GM19351 (cell line): ENCODE results near the gene TCIRG1.
"Not testable (repeated sequence)": the region's sequence is repeated elsewhere in the genome, so short reads cannot be mapped to it uniquely, and the experiment has no call there.

Experiments
- ATAC-seq: cut with Tn5 transposase; IDR thresholded peaks from one replicate; pipeline ENCODE4 v1.9.1; 2021; ENCODE audit warnings: mild to moderate bottlenecking, moderate library complexity; ENCODE audit not compliant: unreplicated experiment

The TCIRG1 gene, protein sequence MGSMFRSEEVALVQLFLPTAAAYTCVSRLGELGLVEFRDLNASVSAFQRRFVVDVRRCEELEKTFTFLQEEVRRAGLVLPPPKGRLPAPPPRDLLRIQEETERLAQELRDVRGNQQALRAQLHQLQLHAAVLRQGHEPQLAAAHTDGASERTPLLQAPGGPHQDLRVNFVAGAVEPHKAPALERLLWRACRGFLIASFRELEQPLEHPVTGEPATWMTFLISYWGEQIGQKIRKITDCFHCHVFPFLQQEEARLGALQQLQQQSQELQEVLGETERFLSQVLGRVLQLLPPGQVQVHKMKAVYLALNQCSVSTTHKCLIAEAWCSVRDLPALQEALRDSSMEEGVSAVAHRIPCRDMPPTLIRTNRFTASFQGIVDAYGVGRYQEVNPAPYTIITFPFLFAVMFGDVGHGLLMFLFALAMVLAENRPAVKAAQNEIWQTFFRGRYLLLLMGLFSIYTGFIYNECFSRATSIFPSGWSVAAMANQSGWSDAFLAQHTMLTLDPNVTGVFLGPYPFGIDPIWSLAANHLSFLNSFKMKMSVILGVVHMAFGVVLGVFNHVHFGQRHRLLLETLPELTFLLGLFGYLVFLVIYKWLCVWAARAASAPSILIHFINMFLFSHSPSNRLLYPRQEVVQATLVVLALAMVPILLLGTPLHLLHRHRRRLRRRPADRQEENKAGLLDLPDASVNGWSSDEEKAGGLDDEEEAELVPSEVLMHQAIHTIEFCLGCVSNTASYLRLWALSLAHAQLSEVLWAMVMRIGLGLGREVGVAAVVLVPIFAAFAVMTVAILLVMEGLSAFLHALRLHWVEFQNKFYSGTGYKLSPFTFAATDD

GRCh38 chr11:68038718-68039525, at the start of gene TCIRG1:
Gene TCIRG1 (plus strand): TSS chr11:68039025. CDS start chr11:68041272, 2,247 bp downstream.
- peak; percentile 51 for ATAC-seq

GRCh38 chr11:67990546-67991346, 48.1 kb upstream of the TCIRG1 start:
- not testable (repeated sequence) for ATAC-seq

- ATAC-seq: not testable (repeated sequence)
Observed at GRCh38 chr11:67991347-67992121, 47.3 kb upstream of the TCIRG1 start.

- ATAC-seq: not testable (repeated sequence)
Observed at GRCh38 chr11:67993821-67994220, 45.0 kb upstream of the TCIRG1 start.

GRCh38 chr11:67994387-67994786, 44.4 kb upstream of the TCIRG1 start:
- not testable (repeated sequence) for ATAC-seq

DNA sequence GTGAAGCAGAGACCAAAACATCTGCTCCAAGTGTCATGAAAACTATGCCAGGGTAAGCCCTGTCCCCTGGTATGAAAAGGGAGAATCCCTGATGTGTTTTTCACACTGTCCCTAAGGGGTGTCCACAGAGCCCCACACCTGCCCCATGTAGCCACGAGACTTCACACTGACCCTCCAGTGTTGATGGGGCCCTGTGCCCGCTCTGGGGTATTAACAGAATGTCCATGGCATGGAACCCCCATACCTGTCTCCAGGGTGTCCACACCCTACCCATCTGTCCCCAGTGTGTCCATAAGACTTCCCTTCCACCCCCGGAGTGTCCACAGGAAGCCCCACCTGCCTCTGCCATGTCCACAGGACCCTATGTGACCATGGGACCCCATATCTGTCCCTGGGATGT, 43.7 kb upstream of the TCIRG1 start:
- not testable (repeated sequence) for ATAC-seq

- not testable (repeated sequence) for ATAC-seq
Observed at GRCh38 chr11:67995579-67995978, 43.2 kb upstream of the TCIRG1 start.

- no peak for ATAC-seq
Observed at GRCh38 chr11:67996051-67996450, 42.8 kb upstream of the TCIRG1 start.

- ATAC-seq: no peak
Observed at GRCh38 chr11:67996622-67997474, 42.0 kb upstream of the TCIRG1 start.

- ATAC-seq: no peak
Observed at GRCh38 chr11:67997475-67997921, 41.3 kb upstream of the TCIRG1 start.

DNA sequence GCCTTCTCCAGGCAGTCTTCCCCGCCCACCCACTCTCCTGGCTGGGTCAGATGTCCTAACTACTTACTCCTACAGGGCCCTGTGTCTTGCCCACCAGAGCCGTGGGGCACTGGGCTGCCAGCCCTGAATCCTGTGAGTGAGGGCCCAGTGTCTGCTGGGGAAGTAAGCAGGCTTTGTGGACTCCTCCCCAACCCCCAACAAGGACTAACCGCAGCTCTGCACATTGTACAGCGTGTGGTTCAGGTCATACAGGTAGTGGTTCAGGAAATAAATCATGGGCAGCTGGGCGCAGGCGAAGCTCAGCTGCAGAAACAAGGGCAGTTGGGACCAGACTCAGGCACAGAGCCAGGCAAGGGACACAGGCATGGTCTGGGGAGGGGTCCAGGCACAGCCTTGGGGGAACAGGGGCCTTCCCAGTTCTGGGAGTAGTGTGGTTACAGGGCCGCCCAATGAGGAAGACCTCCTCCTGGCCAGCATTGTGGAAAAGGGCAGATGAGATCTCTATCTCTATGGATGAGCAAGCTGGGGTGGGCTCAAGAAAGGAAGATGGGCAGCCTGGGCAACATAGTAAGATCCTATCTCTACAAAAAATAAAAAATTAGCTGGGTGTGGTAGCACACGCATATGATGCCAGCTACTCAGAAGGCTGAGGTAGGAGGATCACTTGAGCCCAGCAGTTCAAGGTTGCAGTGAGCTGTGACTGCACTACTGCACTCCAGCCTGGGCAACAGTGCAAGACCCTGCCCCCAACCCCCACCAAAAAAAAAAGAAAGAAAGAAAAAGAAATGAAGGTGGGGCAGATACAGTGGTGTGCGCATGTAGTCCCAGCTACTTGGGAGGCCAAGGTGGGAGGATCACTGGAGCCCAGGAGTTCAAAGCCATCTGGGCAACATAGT, 40.4 kb upstream of the TCIRG1 start:
- no peak for ATAC-seq

DNA sequence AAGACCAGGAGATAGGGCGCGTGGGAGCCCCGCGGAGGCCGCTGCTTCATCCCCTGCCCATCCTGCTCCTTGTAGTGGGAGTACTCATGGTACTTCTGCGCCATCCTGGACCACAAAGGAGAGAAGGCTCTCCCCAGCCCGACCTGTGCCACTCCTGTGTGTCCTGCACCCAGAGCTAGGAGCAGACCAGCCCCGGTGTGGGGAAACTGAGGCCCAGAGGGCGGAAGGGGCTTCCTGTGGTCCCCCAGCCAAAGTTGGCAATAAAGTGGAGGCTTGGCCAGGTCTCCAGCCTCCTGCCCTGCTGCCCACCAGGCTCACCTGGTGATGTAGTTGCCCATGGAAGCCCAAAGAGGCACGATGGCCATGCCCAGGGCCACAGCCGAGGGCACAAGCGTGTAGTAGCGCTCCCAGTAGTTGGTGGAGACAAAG, 39.6 kb upstream of the TCIRG1 start:
- ATAC-seq: no peak

- ATAC-seq: no peak
Observed at GRCh38 chr11:67999704-68000103, 39.1 kb upstream of the TCIRG1 start.

DNA sequence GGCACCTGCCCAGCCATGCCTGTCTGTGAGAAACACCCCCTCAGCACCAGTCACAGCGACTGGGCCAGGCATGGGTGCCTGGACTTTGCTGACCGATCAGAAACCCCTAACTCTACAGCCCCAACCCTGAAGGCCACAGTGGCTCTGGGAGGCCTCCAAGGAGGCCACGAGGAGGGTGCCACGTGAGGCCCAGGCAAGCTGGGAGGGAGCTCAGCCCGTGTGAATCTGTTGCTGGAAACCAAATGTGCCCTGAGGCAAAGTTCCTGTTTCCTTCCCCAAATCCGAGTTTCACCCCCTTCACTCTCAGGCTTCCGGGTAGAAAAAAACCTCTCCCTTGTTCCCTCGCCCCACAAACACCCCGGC, 36.3 kb upstream of the TCIRG1 start:
- no peak for ATAC-seq

- peak; percentile 42 for ATAC-seq
Observed at GRCh38 chr11:68002938-68003845, 35.6 kb upstream of the TCIRG1 start.

DNA sequence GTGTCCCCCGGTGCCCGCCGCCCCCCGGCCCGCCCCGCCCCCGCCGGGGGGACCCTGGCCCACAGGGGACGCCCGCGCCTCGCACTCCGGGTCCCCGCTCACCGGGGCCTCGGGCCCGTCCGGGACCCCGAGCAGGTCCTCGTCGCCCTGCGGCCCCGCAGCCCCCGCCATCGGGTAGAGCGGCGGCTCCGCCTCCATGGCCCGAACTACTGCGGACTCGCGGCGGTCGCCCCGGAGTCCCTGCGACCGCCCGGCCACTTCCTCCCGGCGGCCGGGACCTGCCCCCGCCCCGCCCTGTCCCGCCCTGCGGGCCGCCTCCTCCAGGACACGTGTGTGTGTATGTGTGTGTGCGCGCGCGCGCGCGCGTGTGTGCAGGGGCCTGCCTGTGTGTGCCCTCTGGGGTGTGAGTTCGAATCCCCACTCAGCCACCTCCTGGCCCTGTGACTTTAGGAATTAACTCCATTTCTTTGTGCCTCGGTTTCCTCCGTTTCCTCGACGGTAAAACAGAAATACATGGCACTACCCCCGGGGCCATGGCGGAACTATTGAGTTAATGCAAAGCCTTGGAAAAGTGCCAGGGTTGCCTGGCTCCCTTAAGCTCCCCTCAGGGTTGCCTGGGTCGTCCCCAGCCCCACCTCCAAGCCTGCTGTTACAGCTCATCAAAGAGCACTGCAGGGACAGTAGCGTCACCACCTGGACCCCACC, 34.8 kb upstream of the TCIRG1 start, which contains the start of gene UNC93B1:
Gene UNC93B1, minus strand, starts transcription at position 252 of the 705 bp plus-strand sequence. Its CDS starts 54 bp downstream, at position 198.
- peak; percentile 69 for ATAC-seq
